GM19240 (cell line): ENCODE data around the gene DLX6.

ENCODE experiments used
- DNase-seq: peaks from one replicate; pipeline ENCODE4 v3.0.0; 2011; ENCODE audit warnings: low spot score; ENCODE audit not compliant: insufficient read length

The DLX6 gene

GRCh38 chr7:96995406-96996110, 9.8 kb upstream of the DLX6 start:
- DNase-seq = no peak

DNA sequence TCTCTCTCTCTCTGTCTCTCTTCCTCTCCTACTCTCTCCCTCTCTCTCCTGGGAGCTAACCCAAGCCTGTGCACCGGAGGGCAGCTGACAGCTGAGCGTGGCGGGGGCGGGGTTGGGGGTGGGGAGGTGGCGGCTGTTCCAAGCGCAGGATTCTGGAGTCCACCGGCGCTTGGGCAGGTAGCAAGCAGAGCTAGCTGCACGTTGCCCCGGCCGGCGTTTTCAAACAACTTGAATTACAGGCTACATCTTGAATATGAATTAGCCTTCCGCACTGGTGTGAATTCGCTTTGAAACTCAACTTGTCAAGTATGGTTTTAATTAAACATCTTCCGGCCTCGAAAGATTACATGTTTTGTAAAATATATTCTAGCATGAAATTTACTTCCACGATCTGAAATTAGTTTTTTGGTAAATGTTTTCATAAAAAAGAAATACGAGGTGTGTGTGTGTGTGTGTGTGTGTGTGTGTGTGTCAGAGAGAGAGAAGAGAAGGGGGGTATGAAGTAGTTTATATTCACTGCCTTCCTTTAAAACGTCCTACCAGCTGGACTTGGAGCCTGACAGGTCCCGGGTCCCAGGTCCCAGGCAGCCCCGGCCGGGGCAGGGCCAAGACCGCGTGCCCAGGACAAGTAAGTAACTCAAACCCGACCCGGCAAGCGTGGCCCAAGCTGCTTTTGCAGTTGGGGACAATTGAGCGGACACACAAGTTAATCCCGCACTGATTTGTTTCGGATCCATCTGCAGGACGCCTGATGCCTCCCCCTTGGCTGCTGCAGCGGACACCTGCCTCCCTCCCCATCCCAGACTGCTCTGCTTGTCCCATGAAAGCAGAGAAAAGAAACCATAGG, 9.0 kb upstream of the DLX6 start:
- DNase-seq = no peak

DNA sequence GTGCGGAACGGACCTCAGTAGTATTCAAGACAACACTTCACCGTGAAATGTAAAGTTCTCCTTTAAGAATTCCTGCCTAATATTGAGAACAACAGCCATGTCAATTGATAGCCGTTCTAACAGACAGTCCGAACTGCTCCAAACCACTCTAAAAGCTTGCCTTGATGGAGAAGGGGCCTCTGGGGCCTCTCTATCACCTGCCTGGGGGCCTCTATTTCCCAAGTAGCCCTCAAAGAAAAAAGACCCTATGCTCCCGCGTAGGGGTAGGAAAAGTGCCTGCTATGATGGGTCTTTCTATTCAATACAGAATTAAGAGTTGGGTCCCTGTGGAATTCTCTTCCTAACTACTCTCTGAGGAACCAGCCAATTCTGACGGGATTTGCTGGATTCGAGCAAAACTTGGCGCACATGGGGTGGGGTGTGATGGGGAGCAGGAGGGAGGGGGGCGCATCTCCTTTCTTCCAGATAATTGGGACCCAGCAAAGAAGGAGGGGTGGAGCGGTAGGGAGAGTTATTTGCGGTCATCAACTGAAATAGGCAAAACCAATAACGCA, 8.3 kb upstream of the DLX6 start:
- no peak for DNase-seq

GRCh38 chr7:96997512-96998032, 7.8 kb upstream of the DLX6 start:
- no peak for DNase-seq

DNA sequence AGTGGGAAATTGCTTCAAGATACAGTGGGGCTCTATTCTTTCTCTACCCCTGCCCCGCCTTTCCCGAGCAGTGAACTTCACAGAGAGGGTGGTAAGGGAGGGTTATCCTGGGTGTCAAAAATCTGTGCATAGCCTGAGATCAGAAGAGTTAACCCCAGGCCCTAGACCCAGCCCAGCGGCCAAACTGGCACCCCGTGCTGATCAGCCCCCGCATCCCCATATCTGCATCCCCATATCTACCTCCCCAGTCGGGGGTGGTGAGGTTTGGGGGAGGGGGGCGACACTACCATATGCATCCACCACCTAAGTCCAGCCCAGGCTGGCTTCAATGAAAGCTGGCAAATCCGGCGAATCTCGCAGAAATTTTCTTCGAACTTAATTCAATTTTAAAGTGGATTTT, 7.0 kb upstream of the DLX6 start:
- no peak for DNase-seq

DNA sequence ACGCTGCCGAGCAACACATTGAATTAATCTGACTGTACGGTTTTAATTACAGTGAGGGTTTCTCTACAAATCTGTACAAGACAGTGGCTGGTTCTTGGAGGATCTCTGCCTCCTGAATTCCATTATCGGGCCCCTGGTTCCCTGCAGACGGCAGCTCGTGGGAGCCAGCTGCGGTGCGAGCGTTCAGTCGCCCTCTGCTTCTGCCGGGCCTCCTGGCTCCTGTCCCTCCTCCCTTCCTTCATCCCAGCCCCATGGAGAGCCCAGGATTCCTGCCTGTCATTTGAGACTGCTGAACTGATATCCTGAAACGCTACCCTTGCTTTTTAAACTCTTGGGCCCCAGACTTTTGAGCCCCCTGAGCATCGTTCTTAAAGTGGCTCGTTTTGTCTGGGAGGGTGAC, 6.6 kb upstream of the DLX6 start:
- DNase-seq = no peak

DNA sequence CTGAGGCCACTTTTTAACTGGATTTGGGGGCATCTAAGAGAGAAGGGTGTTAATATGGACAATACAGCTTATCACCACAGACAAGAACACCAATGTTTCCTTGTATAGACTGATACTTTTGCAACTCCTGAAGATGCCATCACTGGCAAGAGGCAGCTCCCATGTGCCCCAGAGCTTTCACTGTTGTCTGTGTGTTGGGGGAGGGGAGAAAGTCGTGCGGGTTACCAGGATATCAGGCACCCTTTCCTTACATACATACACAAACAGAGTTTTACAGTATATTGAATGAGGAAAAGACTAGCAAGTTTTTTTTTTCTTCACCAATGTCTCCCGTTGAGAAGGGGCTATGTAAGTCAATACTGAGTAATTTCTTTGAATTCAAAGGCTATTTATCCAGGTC, 4.1 kb upstream of the DLX6 start:
- DNase-seq = no peak

GRCh38 chr7:97001656-97002554, 3.4 kb upstream of the DLX6 start:
- no peak for DNase-seq

DNA sequence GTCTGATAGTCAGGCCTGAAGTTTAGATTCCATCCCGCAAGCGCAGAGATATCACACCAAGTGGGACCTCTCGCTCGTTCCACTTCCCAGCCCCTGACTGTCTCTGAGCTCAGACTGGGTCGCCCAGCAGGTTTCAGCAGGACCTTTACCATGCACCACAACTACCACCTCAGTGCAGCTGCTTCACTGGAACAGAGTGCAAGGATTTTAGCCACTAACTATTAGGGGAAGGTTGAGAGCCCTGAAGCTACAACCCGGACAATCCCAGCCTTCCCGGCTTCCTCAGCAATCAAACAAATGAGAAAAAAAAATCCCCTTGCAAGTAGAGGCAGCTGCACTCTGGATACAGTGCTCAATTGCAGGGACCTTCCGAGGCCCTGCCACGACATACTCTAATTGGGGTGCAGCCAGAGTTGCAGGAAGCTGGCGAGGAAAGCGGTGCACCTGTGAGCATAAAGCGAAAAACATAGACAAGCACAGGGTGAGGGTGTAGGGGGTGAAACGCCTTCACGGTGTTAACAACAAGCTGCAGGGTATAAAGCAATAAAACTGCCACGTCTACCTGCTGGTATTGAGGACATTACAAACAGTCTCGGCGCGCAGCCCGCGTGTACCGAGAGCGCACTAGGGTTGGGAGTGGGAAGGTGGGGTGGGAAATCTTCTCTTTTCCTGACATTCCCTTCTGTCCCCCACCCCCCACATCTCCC, 2.6 kb upstream of the DLX6 start:
- DNase-seq = no peak

- DNase-seq = no peak
These were observed 1.8 kb upstream of the DLX6 start for GRCh38 chr7:97003262-97004246.

DNA sequence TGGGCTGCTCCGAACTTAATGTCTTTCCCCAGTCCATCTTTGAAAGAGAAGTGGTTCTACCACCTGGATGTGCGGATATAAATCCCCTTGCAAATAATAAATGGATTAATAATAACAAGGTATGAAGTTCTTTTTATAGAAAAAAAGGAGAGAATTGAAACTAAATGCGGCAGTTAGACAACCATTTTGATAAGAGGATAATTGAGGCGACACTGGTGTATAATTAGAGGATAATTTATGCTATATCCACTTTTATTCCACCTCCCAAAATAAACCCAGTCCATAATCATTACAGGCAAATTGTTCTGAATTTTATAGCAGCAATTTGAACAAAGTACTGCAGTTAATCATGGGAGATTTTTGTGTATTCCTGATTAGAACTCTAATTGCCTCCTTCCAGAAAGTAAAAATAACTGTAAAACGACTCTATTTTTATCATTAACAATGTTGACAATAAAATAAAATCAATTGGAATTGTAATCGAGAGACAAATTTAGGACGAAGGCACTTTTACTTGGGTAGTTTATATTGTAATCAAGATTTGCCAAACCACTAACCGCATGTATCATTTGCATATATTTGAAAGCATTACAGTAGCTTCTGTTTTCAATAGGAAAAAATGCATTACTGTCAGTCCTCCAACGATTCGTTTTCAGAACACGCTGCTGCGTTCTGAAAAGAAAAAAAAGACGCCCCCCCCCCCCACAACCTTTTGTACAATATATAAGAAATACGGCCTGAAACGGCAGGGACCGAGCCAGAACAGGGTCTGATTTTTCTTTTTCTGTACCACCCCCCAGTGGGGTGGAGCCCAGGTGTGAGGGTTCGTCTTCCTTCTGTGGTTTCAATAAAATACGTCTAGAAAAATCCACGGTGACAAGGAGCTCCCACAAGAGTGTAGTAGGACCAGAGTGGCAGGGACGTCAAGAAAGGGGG, 838 bp upstream of the DLX6 start:
- DNase-seq = no peak

GRCh38 chr7:97006055-97006815, 882 bp downstream of the DLX6 start:
- no peak for DNase-seq

DNA sequence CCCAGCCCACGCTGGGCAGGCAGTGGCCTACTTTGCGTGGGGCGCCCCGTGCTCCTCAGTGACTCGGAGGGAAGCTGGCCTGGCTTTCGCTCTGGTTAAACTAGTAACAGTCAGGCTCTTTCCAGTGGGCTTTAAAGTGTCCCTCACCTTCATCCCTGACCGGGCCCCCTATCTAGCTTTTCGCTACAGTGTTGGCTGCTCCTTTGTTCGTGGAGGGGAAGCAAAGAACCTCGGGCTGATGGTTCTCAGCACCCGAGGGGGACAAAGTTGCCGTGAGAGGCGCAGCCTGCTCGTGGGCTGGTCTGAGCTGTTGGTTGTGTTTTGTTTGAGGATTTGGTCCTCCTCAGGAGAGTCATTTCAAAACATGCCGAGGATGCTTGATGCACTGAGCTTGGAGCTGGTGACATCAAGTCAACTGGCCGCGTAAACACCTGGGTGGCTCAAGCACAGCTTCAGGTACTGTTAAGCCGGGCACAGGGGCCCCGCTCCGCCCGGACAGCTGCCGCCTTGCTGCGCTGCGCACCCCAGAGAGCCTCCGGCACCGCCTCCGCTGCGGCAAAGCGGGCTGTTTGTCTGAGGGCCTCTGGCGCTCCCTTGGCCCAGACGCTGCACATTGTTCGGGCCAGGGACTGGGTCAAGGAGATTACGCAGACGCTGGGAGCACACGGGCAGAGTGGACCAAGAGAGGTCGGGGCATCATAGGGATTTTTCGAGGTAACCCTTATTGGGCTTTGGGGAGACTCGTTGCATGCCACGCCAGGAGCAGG, 1.6 kb downstream of the DLX6 start:
- DNase-seq = no peak

DNA sequence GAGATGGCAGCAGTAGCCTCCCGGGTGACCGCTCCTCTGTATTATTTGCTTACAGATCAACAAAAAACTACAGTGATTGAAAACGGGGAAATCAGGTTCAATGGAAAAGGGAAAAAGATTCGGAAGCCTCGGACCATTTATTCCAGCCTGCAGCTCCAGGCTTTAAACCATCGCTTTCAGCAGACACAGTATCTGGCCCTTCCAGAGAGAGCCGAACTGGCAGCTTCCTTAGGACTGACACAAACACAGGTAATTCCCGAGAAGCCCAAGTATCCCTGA, 2.2 kb downstream of the DLX6 start:
- no peak for DNase-seq

DNA sequence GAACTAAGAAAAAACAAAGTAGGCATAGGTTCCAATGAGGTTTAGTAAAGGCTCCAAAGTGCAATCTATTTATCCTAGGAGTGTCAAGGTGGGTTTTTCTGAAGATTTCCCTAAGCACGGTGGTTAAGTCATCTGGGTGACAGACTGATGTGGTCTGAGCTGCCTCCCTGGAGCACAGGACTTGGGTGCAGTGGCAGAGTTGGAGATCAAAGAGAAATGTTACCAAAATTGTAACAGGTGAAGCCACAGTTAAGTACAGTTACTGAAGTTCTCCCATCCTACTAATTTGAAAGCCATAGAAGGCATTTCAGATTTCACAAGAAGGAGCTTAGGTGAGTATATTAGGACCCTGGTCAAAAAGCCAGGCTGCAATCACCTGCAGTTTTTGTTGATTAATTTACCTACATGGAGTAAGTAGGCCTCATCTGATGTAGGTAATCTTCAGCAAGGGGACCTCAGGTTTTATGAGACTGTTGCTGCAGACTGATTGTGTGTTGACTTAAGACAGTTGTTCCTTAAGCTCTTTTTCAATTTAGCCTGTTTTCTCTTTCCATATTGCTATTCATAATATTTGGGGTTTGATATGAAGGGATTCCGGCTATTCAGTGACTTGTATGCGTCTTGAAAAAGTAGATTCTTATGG, 3.0 kb downstream of the DLX6 start:
- no peak for DNase-seq
